Neural progenitor cell (in vitro differentiated cells): Measurements from ENCODE around the gene MON1B. TPM values are rescaled to one million over a fixed set of nuclear protein-coding genes. Genes with fewer than 3 reads are reported as not detected.

Experiments
- DNase-seq: peaks from one replicate; pipeline ENCODE4 v3.0.0-alpha.2; 2016; ENCODE audit warnings: low spot score
- H2AFZ ChIP-seq: fragments of 200-600 bp; sonication (generic); replicated peaks from 2 replicates; pipeline ENCODE4 v1.6.1; 2016; ENCODE audit warnings: antibody characterized with exemption
- H3F3A ChIP-seq: fragments of 200-600 bp; sonication (generic); 2 replicates; pipeline ENCODE4 v1.6.1; 2016; ENCODE audit warnings: antibody characterized with exemption, low read depth
- H3K27ac ChIP-seq: fragments of 200-600 bp; sonication (generic); 2 replicates; pipeline ENCODE4 v1.5.1; 2016; ENCODE audit warnings: mild to moderate bottlenecking
- H3K27me3 ChIP-seq: fragments of 200-600 bp; sonication (generic); 2 replicates; pipeline ENCODE4 v1.6.1; 2016; ENCODE audit warnings: mild to moderate bottlenecking, moderate library complexity
- H3K36me3 ChIP-seq: fragments of 200-600 bp; sonication (generic); 2 replicates; pipeline ENCODE4 v1.5.1; 2016
- H3K4me1 ChIP-seq: fragments of 200-600 bp; sonication (generic); 2 replicates; pipeline ENCODE4 v1.6.1; 2016; ENCODE audit warnings: mixed run types
- H3K4me2 ChIP-seq: fragments of 200-600 bp; sonication (generic); 2 replicates; pipeline ENCODE4 v1.6.1; 2016
- H3K4me3 ChIP-seq: fragments of 200-600 bp; sonication (generic); 2 replicates; pipeline ENCODE4 v1.5.1; 2016
- H3K79me2 ChIP-seq: fragments of 200-600 bp; sonication (generic); 2 replicates; pipeline ENCODE4 v1.6.1; 2016; ENCODE audit warnings: low read depth
- H3K9ac ChIP-seq: fragments of 200-600 bp; sonication (generic); 2 replicates; pipeline ENCODE4 v1.6.1; 2016
- H3K9me3 ChIP-seq: fragments of 200-600 bp; sonication (generic); 2 replicates; pipeline ENCODE4 v1.5.1; 2016; ENCODE audit warnings: low read depth
- H4K20me1 ChIP-seq: fragments of 200-600 bp; sonication (generic); 2 replicates; pipeline ENCODE4 v1.6.1; 2016; ENCODE audit warnings: low read depth
- H3K27ac Mint-ChIP-seq: 3 replicates; pipeline ENCODE4 v1.8.0; 2021; ENCODE audit warnings: mixed read lengths
- H3K27me3 Mint-ChIP-seq: 2 replicates; pipeline ENCODE4 v1.8.0; 2022; ENCODE audit warnings: low read depth, mild to moderate bottlenecking, inconsistent platforms, moderate library complexity, mixed read lengths; ENCODE audit not compliant: insufficient read depth
- H3K36me3 Mint-ChIP-seq: 3 replicates; pipeline ENCODE4 v1.8.0; 2021; ENCODE audit warnings: mixed read lengths
- H3K4me1 Mint-ChIP-seq: 3 replicates; pipeline ENCODE4 v1.8.0; 2021; ENCODE audit warnings: mixed read lengths
- H3K4me3 Mint-ChIP-seq: 3 replicates; pipeline ENCODE4 v1.8.0; 2021; ENCODE audit warnings: mild to moderate bottlenecking, moderate library complexity, mixed read lengths
- H3K9me3 Mint-ChIP-seq: 3 replicates; pipeline ENCODE4 v1.8.0; 2020; ENCODE audit warnings: mixed read lengths
- CTCF ChIP-seq: fragments of 200-600 bp; sonication (generic); IDR thresholded peaks from 2 replicates; pipeline ENCODE4 v1.5.1; 2017; ENCODE audit warnings: antibody characterized with exemption, mild to moderate bottlenecking
- EZH2 ChIP-seq: fragments of 200-600 bp; sonication (generic); IDR thresholded peaks from 2 replicates; pipeline ENCODE4 v1.6.1; 2017; ENCODE audit warnings: antibody characterized with exemption, mild to moderate bottlenecking, moderate library complexity
- EZH2phosphoT487 ChIP-seq: fragments of 200-600 bp; sonication (generic); IDR thresholded peaks from 2 replicates; pipeline ENCODE4 v1.6.1; 2017; ENCODE audit warnings: antibody characterized with exemption
- total RNA-seq: library from RNA; depleted of rRNA; stranded (reverse); fragments of >200 nt; gene quantifications from 2 replicates; pipeline ENCODE4 v1.2.3, GENCODE V29; 2015; ENCODE audit warnings: low replicate concordance

MON1B gene
- total RNA-seq, 1 donor from 2014 or later, result 9.1 TPM

GRCh38 chr16:77213542-77214106 lies 22.6 kb downstream of the MON1B start:
- no peak overlapping the region for H2AFZ ChIP-seq
- peaks cover 17% of the 10 kb centered on the region for H3K36me3 Mint-ChIP-seq
- peaks cover 2% of the 10 kb centered on the region for H3K27me3 Mint-ChIP-seq
- H3K4me1 ChIP-seq, result peaks cover 5% of the 10 kb centered on the region
- H3K4me2 ChIP-seq, result no peak overlapping the region
- H3K9me3 ChIP-seq, result no peaks in the 10 kb centered on the region
- H3K4me1 Mint-ChIP-seq, result peaks cover 15% of the 10 kb centered on the region
- no peak overlapping the region for H3K27ac ChIP-seq
- H3K9me3 Mint-ChIP-seq, result peaks cover 4% of the 10 kb centered on the region
- H3K79me2 ChIP-seq, result no peaks in the 10 kb centered on the region
- peaks cover 9% of the 10 kb centered on the region for H3F3A ChIP-seq
- no peak for DNase-seq
- H3K4me3 ChIP-seq, result no peak overlapping the region
- no peak overlapping the region for H3K27ac Mint-ChIP-seq
- no peak for TF ChIP-seq CTCF
- no peak for TF ChIP-seq EZH2phosphoT487
- no peak for TF ChIP-seq EZH2
- peak overlapping the region; percentile 92 for H3K4me3 Mint-ChIP-seq
- no peaks in the 10 kb centered on the region for H3K36me3 ChIP-seq
- no peak overlapping the region for H3K9ac ChIP-seq
- no peaks in the 10 kb centered on the region for H4K20me1 ChIP-seq
- no peaks in the 10 kb centered on the region for H3K27me3 ChIP-seq

- Mint-ChIP-seq H3K9me3 (peaks cover 4% of the 10 kb centered on the region), H3K4me1 (peaks cover 15% of the 10 kb centered on the region), H3K4me3 (peak overlapping the region; percentile 92), H3K36me3 (peaks cover 17% of the 10 kb centered on the region), H3K27ac (no peak overlapping the region), H3K27me3 (peaks cover 2% of the 10 kb centered on the region)
- Histone ChIP-seq H3K79me2 (no peaks in the 10 kb centered on the region), H3K4me3 (no peak overlapping the region), H3K4me1 (peaks cover 5% of the 10 kb centered on the region), H3K9me3 (no peaks in the 10 kb centered on the region), H3K27ac (no peak overlapping the region), H3K36me3 (no peaks in the 10 kb centered on the region), H4K20me1 (no peaks in the 10 kb centered on the region), H3K4me2 (no peak overlapping the region), H2AFZ (no peak overlapping the region), H3K9ac (no peak overlapping the region), H3K27me3 (no peaks in the 10 kb centered on the region), H3F3A (peaks cover 9% of the 10 kb centered on the region)
- no peak for TF ChIP-seq EZH2phosphoT487
- TF ChIP-seq CTCF, result no peak
- no peak for TF ChIP-seq EZH2
- DNase-seq, result no peak
Measured at GRCh38 chr16:77214411-77215138, 23.6 kb downstream of the MON1B start.

- Histone ChIP-seq H4K20me1 (no peaks in the 10 kb centered on the region), H3F3A (no peaks in the 10 kb centered on the region), H3K27ac (no peak overlapping the region), H3K36me3 (no peaks in the 10 kb centered on the region), H3K4me2 (no peak overlapping the region), H3K9ac (no peak overlapping the region), H2AFZ (no peak overlapping the region), H3K79me2 (no peaks in the 10 kb centered on the region), H3K27me3 (no peaks in the 10 kb centered on the region), H3K4me3 (no peak overlapping the region), H3K4me1 (no peaks in the 10 kb centered on the region), H3K9me3 (no peaks in the 10 kb centered on the region)
- TF ChIP-seq CTCF (no peak), EZH2 (no peak), EZH2phosphoT487 (no peak)
- Mint-ChIP-seq H3K4me3 (no peak overlapping the region), H3K27ac (no peak overlapping the region), H3K36me3 (peaks cover 15% of the 10 kb centered on the region), H3K9me3 (no peaks in the 10 kb centered on the region), H3K4me1 (peaks cover 6% of the 10 kb centered on the region), H3K27me3 (no peaks in the 10 kb centered on the region)
- DNase-seq, result no peak
Measured at GRCh38 chr16:77219437-77219836, 28.4 kb downstream of the MON1B start.
